Activated naive CD4-positive, alpha-beta T cell treated with anti-CD3 and anti-CD28 coated beads, Interleukin-2, amount 10 ng/mL, durations not matched to agents 7 days and 5 days (primary cell): ENCODE data around the gene GTF3A.

Experiments
- CTCF ChIA-PET: fragments of 350-600 bp; sonication (Branson Sonifier 250); formaldehyde crosslinking; loops from one replicate; lab custom pipeline; 2021; ENCODE audit warnings: antibody characterized with exemption; lab: Charles Lee
- DNase-seq: peaks from one replicate; pipeline ENCODE4 v3.0.0-alpha.2; 2020
- H3K27ac Mint-ChIP-seq: one replicate; pipeline ENCODE4 v1.8.0; 2021; ENCODE audit warnings: mild to moderate bottlenecking, moderate library complexity, mixed read lengths
- H3K27me3 Mint-ChIP-seq: one replicate; pipeline ENCODE4 v1.8.0; 2021; ENCODE audit warnings: mild to moderate bottlenecking, mixed read lengths
- H3K36me3 Mint-ChIP-seq: one replicate; pipeline ENCODE4 v1.8.0; 2021; ENCODE audit warnings: mixed read lengths
- H3K4me1 Mint-ChIP-seq: one replicate; pipeline ENCODE4 v1.8.0; 2021; ENCODE audit warnings: mixed read lengths
- H3K4me3 Mint-ChIP-seq: one replicate; pipeline ENCODE4 v1.8.0; 2021; ENCODE audit warnings: mild to moderate bottlenecking, moderate library complexity, mixed read lengths
- H3K9me3 Mint-ChIP-seq: one replicate; pipeline ENCODE4 v1.8.0; 2021; ENCODE audit warnings: mixed read lengths

GTF3A gene

DNA sequence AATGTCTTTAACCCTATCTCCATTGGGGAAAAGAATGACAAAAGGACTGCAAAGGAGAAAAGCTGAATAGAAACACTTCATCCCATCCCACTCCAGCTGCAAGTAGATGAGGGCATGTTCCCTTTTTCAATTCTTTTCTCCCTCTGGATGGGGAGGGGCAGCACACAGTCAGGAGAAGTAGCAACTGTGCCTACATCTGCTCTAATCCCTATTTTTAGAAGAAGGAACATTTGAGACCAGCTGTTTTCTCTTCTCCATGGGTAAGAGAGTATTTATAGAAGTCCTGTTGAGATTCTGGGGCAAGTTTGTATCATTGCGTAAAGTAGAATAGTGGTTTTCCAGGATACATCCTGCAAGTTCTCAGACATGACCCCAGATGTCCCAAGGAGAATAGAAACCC is 9.3 kb upstream of the GTF3A start:
- no peak for DNase-seq
- CTCF ChIA-PET, result interaction anchor here (1.1 to 1.2 kb wide), 2 partner anchors 34 to 412 kb away, joined by 3 read pairs; no protein-coding TSS in a partner anchor
- no peaks in the 10 kb centered on the region for H3K36me3 Mint-ChIP-seq
- H3K9me3 Mint-ChIP-seq, result no peaks in the 10 kb centered on the region
- H3K27ac Mint-ChIP-seq, result no peak overlapping the region
- H3K27me3 Mint-ChIP-seq, result peaks cover 59% of the 10 kb centered on the region
- H3K4me3 Mint-ChIP-seq, result no peak overlapping the region
- no peaks in the 10 kb centered on the region for H3K4me1 Mint-ChIP-seq

DNA sequence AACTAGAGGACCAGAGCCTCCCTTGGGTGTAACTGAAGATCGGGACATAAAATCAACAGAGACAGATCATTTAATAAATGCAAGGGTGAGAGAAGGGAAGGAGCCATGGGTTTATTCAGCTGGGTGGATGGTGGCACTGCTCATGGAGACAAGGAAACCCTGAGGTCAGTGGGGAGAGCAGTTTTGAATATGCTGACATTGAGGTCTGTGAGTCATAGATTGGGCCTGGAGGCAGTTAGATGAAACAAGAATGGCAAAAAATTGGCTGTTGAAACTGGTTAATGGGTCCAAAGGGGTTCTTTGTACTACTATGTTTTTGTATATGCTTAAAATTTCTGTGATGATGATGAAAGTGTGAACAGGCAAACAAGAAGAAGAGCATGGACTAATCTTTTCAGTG is 5.1 kb upstream of the GTF3A start:
- Mint-ChIP-seq H3K4me1 (peaks cover 14% of the 10 kb centered on the region), H3K4me3 (no peak overlapping the region), H3K27me3 (peaks cover 26% of the 10 kb centered on the region), H3K36me3 (no peaks in the 10 kb centered on the region), H3K27ac (no peak overlapping the region), H3K9me3 (no peaks in the 10 kb centered on the region)
- CTCF ChIA-PET, result no interaction called here
- no peak for DNase-seq

DNA sequence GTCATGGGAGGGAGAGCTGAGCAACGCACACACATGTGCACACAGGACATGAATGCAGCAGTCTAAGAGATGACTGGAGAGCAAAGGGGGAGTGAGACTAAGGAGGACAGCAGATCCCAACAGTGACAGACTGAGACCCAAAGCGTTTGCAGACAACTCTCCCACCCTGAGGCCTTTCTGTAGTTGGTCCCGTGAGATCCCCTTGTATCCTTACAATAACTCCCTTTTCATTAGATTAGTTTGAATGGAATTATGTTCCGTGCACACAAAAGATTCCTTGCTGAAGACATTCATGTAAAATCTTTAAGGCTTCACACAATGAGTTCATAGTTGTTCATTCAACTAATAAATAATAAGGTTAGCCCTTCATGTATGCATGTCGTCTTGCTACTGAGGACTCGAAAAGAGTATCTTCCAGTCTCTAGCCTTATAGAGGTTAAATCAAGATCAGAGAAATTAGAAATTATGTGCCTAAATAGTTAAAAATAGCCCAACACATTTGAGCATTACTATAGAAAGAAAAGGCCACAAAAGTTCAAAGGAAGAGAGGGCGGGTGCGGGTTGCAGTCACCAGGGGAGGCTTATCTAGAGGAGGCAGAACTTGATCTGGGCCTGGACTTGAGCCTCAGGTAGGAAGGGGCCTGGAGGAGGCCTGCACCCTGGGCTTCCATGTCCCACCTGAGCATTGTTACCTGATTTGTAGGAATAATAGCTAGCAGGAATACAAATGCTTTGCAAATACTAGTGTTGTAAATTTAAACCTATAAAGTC is 3.1 kb upstream of the GTF3A start:
- Mint-ChIP-seq H3K4me1 (peaks cover 17% of the 10 kb centered on the region), H3K36me3 (peaks cover 8% of the 10 kb centered on the region), H3K27ac (no peak overlapping the region), H3K9me3 (no peaks in the 10 kb centered on the region), H3K27me3 (peaks cover 6% of the 10 kb centered on the region), H3K4me3 (no peak overlapping the region)
- DNase-seq, result no peak
- CTCF ChIA-PET, result interaction anchor here (1.4 kb wide), 1 partner anchor 22 kb away, joined by 3 read pairs; no protein-coding TSS in a partner anchor

DNA sequence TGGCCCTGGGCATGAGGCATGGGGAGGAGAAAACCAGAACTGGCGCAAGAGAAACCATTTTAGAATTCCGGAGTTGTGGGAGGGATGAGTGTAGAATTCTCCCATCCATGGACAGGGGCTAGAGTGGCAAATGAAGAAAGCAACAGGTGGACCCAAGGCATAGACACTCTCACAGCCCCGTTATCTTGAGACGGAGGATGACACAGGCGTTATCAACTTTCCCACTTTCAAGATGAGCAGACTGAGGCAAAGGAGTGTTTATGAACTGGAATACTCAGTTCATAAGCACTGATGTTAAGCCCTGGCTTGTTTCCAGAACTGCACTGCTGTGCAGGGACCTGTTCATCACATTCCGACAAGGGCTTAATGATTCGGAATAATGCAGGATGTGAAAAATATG is 1.1 kb upstream of the GTF3A start:
- H3K27ac Mint-ChIP-seq, result no peak overlapping the region
- CTCF ChIA-PET, result interaction anchor here (1.1 kb wide), 1 partner anchor 40 kb away, joined by 3 read pairs; no protein-coding TSS in a partner anchor
- peaks cover 5% of the 10 kb centered on the region for H3K27me3 Mint-ChIP-seq
- no peaks in the 10 kb centered on the region for H3K9me3 Mint-ChIP-seq
- H3K4me1 Mint-ChIP-seq, result peaks cover 34% of the 10 kb centered on the region
- DNase-seq, result no peak
- peaks cover 25% of the 10 kb centered on the region for H3K36me3 Mint-ChIP-seq
- peak overlapping the region; percentile 48 for H3K4me3 Mint-ChIP-seq

DNA sequence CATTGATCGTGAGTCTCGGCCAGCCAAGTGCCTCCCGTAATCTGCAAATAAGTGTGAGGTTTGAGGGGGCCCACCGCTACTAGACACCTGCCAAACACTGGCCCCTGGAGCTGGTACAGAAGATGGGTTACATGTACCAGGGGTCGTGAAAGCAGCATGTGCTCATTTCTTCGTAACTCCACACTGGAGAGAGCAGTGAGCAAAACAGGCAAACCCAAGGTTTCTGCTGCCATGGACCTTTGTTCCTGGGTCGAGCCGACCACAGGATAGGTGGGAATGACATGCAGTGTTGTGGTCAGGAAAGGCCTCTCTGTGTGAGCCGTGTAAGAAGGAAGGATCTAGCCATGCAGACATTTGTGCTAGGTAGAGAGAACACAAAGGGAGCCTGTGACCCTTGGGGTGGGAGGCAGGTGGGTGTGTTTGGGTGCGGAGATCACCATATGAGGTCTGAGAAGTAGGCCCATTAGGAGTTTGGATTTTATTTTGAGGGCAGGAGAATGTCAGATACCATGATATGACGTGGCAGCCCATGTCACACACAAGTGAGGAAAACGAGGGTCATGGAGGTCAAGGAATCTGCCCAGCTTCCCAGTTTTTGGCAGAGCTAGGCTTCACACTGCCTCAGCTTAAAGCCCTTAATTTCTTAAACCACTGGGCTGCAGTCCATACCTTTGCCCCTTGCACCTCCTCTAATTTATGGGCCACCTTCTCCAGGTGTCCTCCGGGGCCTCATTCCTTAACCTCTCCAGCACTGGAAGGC is 919 bp downstream of the GTF3A start:
- H3K4me3 Mint-ChIP-seq, result peak overlapping the region; percentile 79
- H3K27ac Mint-ChIP-seq, result peak overlapping the region; percentile 97
- H3K36me3 Mint-ChIP-seq, result peaks cover 35% of the 10 kb centered on the region
- peaks cover 42% of the 10 kb centered on the region for H3K4me1 Mint-ChIP-seq
- no peaks in the 10 kb centered on the region for H3K9me3 Mint-ChIP-seq
- CTCF ChIA-PET, result interaction anchor here (1.2 to 2.8 kb wide), 7 partner anchors 11 to 64 kb away, joined by 4 to 13 read pairs (median 7); no protein-coding TSS in a partner anchor
- H3K27me3 Mint-ChIP-seq, result no peaks in the 10 kb centered on the region
- DNase-seq, result peak; percentile 28

DNA sequence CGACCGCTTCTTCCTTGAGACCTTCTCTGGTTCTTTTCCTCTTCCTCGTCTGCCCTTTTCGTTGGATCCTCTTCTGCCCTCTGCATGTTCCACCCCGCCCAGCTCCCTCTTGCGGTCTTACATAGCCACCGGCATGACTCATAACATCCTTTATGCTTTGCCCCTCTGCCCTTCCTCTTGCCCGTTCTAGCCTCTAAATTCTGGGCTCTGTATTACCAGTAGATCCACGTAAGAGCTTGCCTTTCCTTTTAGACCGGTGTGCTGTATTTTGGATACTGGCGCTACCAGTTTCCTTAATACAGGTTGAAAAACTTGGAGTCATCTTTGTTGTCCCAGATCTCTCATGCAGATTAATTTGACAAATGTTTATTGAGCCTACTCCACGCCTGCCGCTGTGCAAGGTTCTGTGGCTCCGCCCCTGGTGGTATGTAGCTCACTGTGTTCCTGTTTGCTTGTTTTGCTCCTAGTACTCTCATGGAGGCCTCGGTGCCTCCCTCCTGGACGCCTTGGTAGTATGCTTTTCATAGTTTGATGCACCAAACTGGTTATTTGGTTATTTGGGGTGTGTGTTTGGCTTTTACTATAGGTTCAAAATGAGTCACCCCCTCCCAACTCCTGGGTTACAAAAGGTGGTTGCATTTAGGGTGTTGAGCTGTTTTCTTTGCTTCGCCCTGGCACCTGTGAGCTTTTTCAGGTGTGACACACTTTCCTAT is 1.7 kb downstream of the GTF3A start:
- Mint-ChIP-seq H3K4me1 (peaks cover 49% of the 10 kb centered on the region), H3K4me3 (peak overlapping the region; percentile 79), H3K36me3 (peaks cover 42% of the 10 kb centered on the region), H3K9me3 (no peaks in the 10 kb centered on the region), H3K27me3 (no peaks in the 10 kb centered on the region), H3K27ac (peak overlapping the region; percentile 97)
- DNase-seq, result peak; percentile 87
- CTCF ChIA-PET, result interaction anchor here (1.2 to 2.8 kb wide), 8 partner anchors 10 to 64 kb away, joined by 4 to 13 read pairs (median 6); no protein-coding TSS in a partner anchor

DNA sequence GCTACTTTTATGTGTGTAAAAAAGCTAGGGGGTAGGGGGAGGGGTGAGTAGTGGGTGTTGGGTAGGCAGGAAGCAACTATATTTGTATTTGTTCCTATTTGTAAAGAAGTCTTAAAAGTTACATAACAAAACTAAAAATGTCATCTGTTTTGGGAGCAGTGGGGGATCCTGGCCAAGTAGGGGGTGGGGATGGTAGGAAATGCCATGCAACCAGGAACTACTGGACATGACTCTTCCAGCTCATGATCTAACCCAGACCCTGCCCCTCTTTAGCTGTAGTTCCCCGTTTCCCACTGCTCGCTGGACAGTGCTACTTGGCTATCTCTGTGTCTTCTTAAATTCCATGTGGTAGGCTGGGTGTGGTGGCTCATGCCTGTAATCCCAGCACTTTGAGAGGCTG is 3.2 kb downstream of the GTF3A start:
- H3K27me3 Mint-ChIP-seq, result no peaks in the 10 kb centered on the region
- H3K27ac Mint-ChIP-seq, result peak overlapping the region; percentile 97
- no peaks in the 10 kb centered on the region for H3K9me3 Mint-ChIP-seq
- H3K36me3 Mint-ChIP-seq, result peaks cover 56% of the 10 kb centered on the region
- H3K4me3 Mint-ChIP-seq, result peak overlapping the region; percentile 79
- H3K4me1 Mint-ChIP-seq, result peaks cover 62% of the 10 kb centered on the region
- CTCF ChIA-PET, result interaction anchor here (0.7 to 1.5 kb wide), 4 partner anchors 12 to 21 kb away, joined by 3 to 7 read pairs (median 6); no protein-coding TSS in a partner anchor
- no peak for DNase-seq

DNA sequence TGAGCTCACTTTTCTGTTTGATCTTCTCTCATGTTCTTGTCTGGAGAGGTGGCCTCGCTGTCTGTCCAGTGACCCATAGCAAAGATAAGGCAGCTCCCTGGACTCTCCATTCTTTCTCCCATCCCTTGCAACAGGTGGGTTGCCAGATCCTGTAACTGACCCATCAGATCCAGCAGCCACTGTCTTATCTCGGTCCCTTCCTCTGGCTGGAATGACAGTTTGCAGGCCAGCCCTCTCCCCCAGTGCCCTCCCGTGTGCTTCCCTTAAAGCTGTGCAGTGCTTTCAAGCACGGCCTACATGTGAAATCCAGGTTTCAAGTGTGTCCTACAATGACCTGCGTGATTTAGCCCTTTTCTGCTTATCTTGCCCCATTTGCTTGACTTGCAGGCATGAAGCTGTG is 3.7 kb downstream of the GTF3A start:
- H3K4me1 Mint-ChIP-seq, result peaks cover 65% of the 10 kb centered on the region
- H3K27ac Mint-ChIP-seq, result peak overlapping the region; percentile 97
- no peaks in the 10 kb centered on the region for H3K27me3 Mint-ChIP-seq
- no peaks in the 10 kb centered on the region for H3K9me3 Mint-ChIP-seq
- CTCF ChIA-PET, result interaction anchor here (0.8 to 1.3 kb wide), 2 partner anchors 16 to 21 kb away, joined by 5 to 7 read pairs; no protein-coding TSS in a partner anchor
- DNase-seq, result no peak
- H3K36me3 Mint-ChIP-seq, result peaks cover 61% of the 10 kb centered on the region
- peak overlapping the region; percentile 49 for H3K4me3 Mint-ChIP-seq

DNA sequence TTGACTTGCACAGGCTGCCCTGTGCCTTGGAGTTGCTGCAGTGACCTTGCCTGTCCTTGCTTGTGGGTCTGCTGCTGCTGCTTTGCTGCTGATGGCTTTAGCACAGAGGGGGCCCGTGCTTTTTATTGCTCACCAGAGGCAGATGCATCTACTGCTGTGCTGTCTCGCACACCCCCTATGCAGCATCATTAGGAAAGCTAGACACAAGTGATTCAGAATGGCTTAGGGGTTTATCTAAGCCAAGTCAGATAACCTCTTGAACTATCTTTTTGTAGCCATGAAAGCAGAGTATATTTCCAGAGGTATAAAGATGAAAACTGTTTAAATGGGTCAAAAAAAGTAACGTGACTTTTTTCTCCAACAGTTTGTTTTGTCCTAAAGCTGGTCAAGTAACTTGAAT is 7.8 kb downstream of the GTF3A start:
- no peaks in the 10 kb centered on the region for H3K9me3 Mint-ChIP-seq
- peaks cover 73% of the 10 kb centered on the region for H3K36me3 Mint-ChIP-seq
- CTCF ChIA-PET, result no interaction called here
- H3K4me1 Mint-ChIP-seq, result peaks cover 58% of the 10 kb centered on the region
- no peak for DNase-seq
- no peaks in the 10 kb centered on the region for H3K27me3 Mint-ChIP-seq
- peak overlapping the region; percentile 67 for H3K27ac Mint-ChIP-seq
- H3K4me3 Mint-ChIP-seq, result no peak overlapping the region

DNA sequence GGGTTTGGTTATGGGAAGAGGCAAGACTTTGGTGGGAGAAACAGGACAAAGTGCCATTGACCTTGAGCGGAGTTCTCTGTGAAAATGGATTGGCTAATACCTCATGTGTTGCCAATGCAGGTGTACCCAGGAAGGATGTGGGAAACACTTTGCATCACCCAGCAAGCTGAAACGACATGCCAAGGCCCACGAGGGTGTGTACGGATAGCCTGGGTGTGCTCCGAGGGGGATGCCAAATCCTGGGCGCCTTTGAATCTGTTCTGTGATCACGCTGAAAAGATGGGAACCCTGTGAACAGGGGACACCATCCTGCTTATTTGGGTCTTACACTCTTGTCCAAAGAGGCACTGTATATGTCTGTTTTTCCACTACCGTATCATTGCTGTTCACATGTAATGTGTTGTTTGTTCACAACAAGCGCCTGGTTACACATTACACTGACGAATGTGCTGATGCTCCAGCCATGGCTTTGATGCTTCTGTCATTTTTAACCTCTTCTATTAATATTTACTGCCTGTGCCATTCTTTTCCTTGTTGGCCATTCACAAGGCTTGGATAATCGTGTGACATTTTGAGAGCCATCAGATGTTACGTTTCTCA is 8.3 kb downstream of the GTF3A start:
- Mint-ChIP-seq H3K4me1 (peaks cover 55% of the 10 kb centered on the region), H3K4me3 (no peak overlapping the region)

DNA sequence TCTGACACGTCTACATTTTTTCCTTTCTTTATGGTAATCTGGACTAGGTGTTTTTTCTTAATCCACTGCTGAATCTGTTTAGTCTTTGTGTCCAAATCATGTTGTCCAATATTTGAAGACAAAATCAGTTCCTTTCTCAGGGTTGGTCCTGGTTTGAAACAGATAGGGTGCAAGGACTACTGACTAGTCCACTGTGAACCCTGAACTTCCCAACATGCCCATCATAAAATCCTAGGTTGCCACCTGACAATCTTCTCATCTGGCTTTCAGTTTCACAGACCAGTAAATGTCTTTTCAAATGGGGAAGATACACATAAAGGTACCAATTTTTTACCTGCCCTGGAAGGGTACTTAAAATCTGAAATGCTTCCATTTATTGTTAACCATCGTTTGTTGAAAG is 12.7 kb downstream of the GTF3A start:
- Mint-ChIP-seq H3K27me3 (no peaks in the 10 kb centered on the region), H3K9me3 (no peaks in the 10 kb centered on the region), H3K27ac (peak overlapping the region; percentile 1), H3K4me3 (no peak overlapping the region), H3K4me1 (peaks cover 57% of the 10 kb centered on the region), H3K36me3 (peaks cover 74% of the 10 kb centered on the region)
- CTCF ChIA-PET, result interaction anchor here (2.0 kb wide), 1 partner anchor 12 kb away, joined by 8 read pairs; the partner anchor contains the start of gene GTF3A
- no peak for DNase-seq

More for the DNA sequence above, 8.3 kb downstream of the GTF3A start:
- Mint-ChIP-seq H3K27ac (peak overlapping the region; percentile 67), H3K9me3 (no peaks in the 10 kb centered on the region), H3K27me3 (no peaks in the 10 kb centered on the region), H3K36me3 (peaks cover 73% of the 10 kb centered on the region)
- DNase-seq, result no peak
- CTCF ChIA-PET, result no interaction called here

DNA sequence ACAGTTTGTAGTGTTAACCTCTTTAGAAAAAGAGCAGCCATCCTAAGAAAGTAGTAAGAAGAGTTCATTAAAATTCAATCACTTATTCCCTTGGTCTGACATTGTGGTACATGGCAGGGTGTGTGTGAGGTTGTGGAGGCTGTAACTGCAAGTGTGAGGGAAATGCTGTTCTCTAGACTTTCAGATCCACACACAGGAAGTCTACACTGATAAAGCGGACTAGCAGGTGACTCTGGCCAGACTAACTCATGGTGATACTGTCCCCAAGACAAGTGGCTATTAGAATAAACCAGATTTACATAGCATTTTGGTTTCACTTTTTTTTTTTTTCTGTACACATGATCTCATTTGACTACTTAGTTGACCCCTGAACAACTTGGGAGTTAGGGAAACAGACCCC is 16.0 kb downstream of the GTF3A start:
- H3K27me3 Mint-ChIP-seq, result no peaks in the 10 kb centered on the region
- no peaks in the 10 kb centered on the region for H3K9me3 Mint-ChIP-seq
- no peak overlapping the region for H3K4me3 Mint-ChIP-seq
- peaks cover 57% of the 10 kb centered on the region for H3K4me1 Mint-ChIP-seq
- CTCF ChIA-PET, result no interaction called here
- no peak for DNase-seq
- H3K36me3 Mint-ChIP-seq, result peaks cover 60% of the 10 kb centered on the region
- peak overlapping the region; percentile 64 for H3K27ac Mint-ChIP-seq

DNA sequence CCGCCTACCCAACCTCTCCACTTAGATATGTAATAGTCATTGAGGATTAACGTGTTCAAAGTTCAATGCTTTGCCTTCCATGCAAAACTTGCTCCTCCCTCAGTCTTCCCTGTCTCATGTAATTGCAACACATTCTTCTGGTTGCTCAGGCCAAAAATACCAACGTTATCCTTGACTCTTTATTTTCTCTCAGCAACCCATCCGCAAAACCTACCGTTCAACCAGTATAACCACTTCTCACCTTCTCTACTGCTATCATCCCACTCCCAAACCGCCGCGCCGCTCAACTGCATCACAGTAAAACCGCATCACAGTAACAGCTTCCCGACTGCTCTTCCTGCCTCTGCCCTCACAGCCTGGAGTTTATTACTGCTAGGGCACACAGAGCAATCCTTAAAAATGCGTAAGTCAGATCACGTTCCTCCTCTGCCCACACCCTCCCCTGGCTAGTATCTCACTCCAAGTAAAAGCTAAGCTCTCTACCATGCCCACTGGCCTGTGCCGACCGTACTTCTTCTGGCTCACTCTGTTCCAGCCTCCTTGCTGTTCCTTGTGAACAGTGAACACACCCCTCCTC is 17.7 kb downstream of the GTF3A start:
- peak; percentile 44 for DNase-seq
- Mint-ChIP-seq H3K27me3 (no peaks in the 10 kb centered on the region), H3K4me3 (peak overlapping the region; percentile 32), H3K36me3 (peaks cover 51% of the 10 kb centered on the region), H3K9me3 (no peaks in the 10 kb centered on the region), H3K27ac (peak overlapping the region; percentile 78), H3K4me1 (peaks cover 72% of the 10 kb centered on the region)
- CTCF ChIA-PET, result interaction anchor here (2.9 kb wide), 1 partner anchor 17 kb away, joined by 13 read pairs; the partner anchor contains the start of gene GTF3A
